Stimulated activated CD8-positive, alpha-beta memory T cell treated with anti-CD3 and anti-CD28 coated beads, Interleukin-4, amount 100 ng/mL, for 1 hour (primary cell): ENCODE measurements around the gene TRH.

ENCODE experiments used
- DNase-seq, 2 donors: peaks; one replicate each; pipeline ENCODE4 v3.0.0-alpha.2; 2020; ENCODE audit warnings: low read depth in 2 of 2, low spot score in 1 of 2

The TRH gene

GRCh38 chr3:129974564-129974832 lies at the start of gene TRH:
TRH (plus strand) TSS chr3:129974720; CDS start chr3:129975817, 1,097 bp downstream.
- no peak for DNase-seq

GRCh38 chr3:129927072-129927471 lies 47.4 kb upstream of the TRH start:
- no peak for DNase-seq

- no peak for DNase-seq
Observed at GRCh38 chr3:129929383-129929782, 45.1 kb upstream of the TRH start.

- DNase-seq, result no peak
Observed at GRCh38 chr3:129933471-129933870, 41.0 kb upstream of the TRH start.

GRCh38 chr3:129934234-129935123 lies 40.0 kb upstream of the TRH start:
- DNase-seq, result peak in 1 of 2 donors; percentile 5

- no peak for DNase-seq
Observed at GRCh38 chr3:129936757-129937156, 37.8 kb upstream of the TRH start.

GRCh38 chr3:129937717-129938116 lies 36.8 kb upstream of the TRH start:
- DNase-seq, result no peak

GRCh38 chr3:129938140-129938930 lies 36.2 kb upstream of the TRH start:
- DNase-seq, result no peak

- DNase-seq, result no peak
Observed at GRCh38 chr3:129940086-129940485, 34.4 kb upstream of the TRH start.

- no peak for DNase-seq
Observed at GRCh38 chr3:129942296-129942695, 32.2 kb upstream of the TRH start.

- DNase-seq, result no peak
Observed at GRCh38 chr3:129943020-129943419, 31.5 kb upstream of the TRH start.

- DNase-seq, result no peak
Observed at GRCh38 chr3:129944709-129945108, 29.8 kb upstream of the TRH start.

- no peak for DNase-seq
Observed at GRCh38 chr3:129947538-129948240, 26.8 kb upstream of the TRH start.

GRCh38 chr3:129950318-129951046 lies 24.0 kb upstream of the TRH start:
- no peak for DNase-seq

GRCh38 chr3:129952556-129953355 lies 21.8 kb upstream of the TRH start:
- no peak for DNase-seq

GRCh38 chr3:129953621-129954020 lies 20.9 kb upstream of the TRH start:
- DNase-seq, result no peak

- no peak for DNase-seq
Observed at GRCh38 chr3:129954514-129954913, 20.0 kb upstream of the TRH start.

- DNase-seq, result no peak
Observed at GRCh38 chr3:129956936-129957335, 17.6 kb upstream of the TRH start.

GRCh38 chr3:129958755-129959154 lies 15.8 kb upstream of the TRH start:
- no peak for DNase-seq

- no peak for DNase-seq
Observed at GRCh38 chr3:129961141-129961541, 13.4 kb upstream of the TRH start.
